HepG2 (cell line): Measurements from ENCODE around the gene QSER1.

Experiments
- ATRX ChIP-seq: sonication (generic); formaldehyde crosslinking; IDR thresholded peaks from 2 replicates; pipeline ENCODE4 v1.4.0; 2020; ENCODE audit warnings: missing genetic modification reagents, borderline replicate concordance
- NFKB2 ChIP-seq: sonication (generic); formaldehyde crosslinking; IDR thresholded peaks from 2 replicates; pipeline ENCODE4 v1.4.0; 2020; ENCODE audit warnings: missing genetic modification reagents, borderline replicate concordance
- NR3C1 ChIP-seq: sonication (generic); formaldehyde crosslinking; IDR thresholded peaks from 2 replicates; pipeline ENCODE4 v1.4.0; 2020; ENCODE audit warnings: missing genetic modification reagents
- POLR2A ChIP-seq, 2 experiments: IDR thresholded peaks; 2 replicates each; pipeline ENCODE4 v1.6.1; 2011; ENCODE audit warnings: low read depth in 2 of 2, low read length in 2 of 2, mild to moderate bottlenecking in 1 of 2, moderate library complexity in 1 of 2; ENCODE audit not compliant: insufficient read depth in 1 of 2
- RAD21 ChIP-seq: fragments of 450-650 bp; formaldehyde crosslinking; IDR thresholded peaks from 2 replicates; pipeline ENCODE4 v1.5.0; 2020; ENCODE audit warnings: mild to moderate bottlenecking
- REPIN1 ChIP-seq: sonication (generic); formaldehyde crosslinking; IDR thresholded peaks from 2 replicates; pipeline ENCODE4 v1.8.0; 2022; ENCODE audit warnings: missing genetic modification reagents, low read depth, mild to moderate bottlenecking, borderline replicate concordance
- TF ChIP-seq, protein P1 (sequence below): sonication (generic); formaldehyde crosslinking; IDR thresholded peaks from 2 replicates; pipeline ENCODE4 v1.5.0; 2020; ENCODE audit warnings: mild to moderate bottlenecking, missing genetic modification reagents, moderate library complexity
- TF ChIP-seq, protein P2 (sequence below): sonication (generic); formaldehyde crosslinking; IDR thresholded peaks from 2 replicates; pipeline ENCODE4 v1.9.0; 2021; ENCODE audit warnings: missing genetic modification reagents, borderline replicate concordance
- TF ChIP-seq, protein P3 (sequence below): sonication (generic); formaldehyde crosslinking; IDR thresholded peaks from 2 replicates; pipeline ENCODE4 v1.4.0; 2020; ENCODE audit warnings: mild to moderate bottlenecking, low read depth, missing genetic modification reagents

DNA sequence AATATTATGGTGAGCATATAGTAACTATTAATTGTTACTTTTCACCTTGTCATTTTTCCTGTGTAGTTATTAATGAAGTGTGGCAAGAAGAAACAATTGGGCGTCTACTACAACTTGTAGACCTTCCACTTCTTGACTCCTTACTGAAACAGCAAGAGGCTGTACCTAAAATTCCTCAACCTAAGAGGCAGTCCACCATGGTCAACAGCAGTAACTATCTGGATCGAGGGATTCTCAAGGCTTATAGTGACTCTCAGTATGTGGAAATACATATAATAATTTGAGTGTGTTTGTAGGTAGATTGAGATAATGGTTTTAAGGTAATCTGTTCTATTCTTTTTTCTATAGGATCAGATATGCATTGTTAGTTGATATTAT, 135.9 kb downstream of the QSER1 start:
- no peak for TF ChIP-seq REPIN1 (CRISPR knock-in tag)
- no peak for TF ChIP-seq NFKB2 (CRISPR knock-in tag)
- TF ChIP-seq, protein P1, sequence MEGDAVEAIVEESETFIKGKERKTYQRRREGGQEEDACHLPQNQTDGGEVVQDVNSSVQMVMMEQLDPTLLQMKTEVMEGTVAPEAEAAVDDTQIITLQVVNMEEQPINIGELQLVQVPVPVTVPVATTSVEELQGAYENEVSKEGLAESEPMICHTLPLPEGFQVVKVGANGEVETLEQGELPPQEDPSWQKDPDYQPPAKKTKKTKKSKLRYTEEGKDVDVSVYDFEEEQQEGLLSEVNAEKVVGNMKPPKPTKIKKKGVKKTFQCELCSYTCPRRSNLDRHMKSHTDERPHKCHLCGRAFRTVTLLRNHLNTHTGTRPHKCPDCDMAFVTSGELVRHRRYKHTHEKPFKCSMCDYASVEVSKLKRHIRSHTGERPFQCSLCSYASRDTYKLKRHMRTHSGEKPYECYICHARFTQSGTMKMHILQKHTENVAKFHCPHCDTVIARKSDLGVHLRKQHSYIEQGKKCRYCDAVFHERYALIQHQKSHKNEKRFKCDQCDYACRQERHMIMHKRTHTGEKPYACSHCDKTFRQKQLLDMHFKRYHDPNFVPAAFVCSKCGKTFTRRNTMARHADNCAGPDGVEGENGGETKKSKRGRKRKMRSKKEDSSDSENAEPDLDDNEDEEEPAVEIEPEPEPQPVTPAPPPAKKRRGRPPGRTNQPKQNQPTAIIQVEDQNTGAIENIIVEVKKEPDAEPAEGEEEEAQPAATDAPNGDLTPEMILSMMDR, result no peak
- TF ChIP-seq, protein P2, sequence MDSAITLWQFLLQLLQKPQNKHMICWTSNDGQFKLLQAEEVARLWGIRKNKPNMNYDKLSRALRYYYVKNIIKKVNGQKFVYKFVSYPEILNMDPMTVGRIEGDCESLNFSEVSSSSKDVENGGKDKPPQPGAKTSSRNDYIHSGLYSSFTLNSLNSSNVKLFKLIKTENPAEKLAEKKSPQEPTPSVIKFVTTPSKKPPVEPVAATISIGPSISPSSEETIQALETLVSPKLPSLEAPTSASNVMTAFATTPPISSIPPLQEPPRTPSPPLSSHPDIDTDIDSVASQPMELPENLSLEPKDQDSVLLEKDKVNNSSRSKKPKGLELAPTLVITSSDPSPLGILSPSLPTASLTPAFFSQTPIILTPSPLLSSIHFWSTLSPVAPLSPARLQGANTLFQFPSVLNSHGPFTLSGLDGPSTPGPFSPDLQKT (CRISPR knock-in tag), result no peak
- no peak for TF ChIP-seq POLR2A (IDR thresholded peaks at IDR 0.05; ENCODE audit: insufficient read depth in 1 of 2, low read depth in 2 of 2, low read length in 2 of 2)
- no peak for TF ChIP-seq RAD21 (CRISPR knock-in tag)
- TF ChIP-seq, protein P3, sequence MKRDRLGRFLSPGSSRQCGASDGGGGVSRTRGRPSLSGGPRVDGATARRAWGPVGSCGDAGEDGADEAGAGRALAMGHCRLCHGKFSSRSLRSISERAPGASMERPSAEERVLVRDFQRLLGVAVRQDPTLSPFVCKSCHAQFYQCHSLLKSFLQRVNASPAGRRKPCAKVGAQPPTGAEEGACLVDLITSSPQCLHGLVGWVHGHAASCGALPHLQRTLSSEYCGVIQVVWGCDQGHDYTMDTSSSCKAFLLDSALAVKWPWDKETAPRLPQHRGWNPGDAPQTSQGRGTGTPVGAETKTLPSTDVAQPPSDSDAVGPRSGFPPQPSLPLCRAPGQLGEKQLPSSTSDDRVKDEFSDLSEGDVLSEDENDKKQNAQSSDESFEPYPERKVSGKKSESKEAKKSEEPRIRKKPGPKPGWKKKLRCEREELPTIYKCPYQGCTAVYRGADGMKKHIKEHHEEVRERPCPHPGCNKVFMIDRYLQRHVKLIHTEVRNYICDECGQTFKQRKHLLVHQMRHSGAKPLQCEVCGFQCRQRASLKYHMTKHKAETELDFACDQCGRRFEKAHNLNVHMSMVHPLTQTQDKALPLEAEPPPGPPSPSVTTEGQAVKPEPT (CRISPR knock-in tag), result no peak
- no peak for TF ChIP-seq NR3C1 (CRISPR knock-in tag)
- TF ChIP-seq ATRX, result no peak
